CD4-positive, alpha-beta T cell treated with Interleukin-1 beta for 1 hour (primary cell): Measurements from ENCODE around the gene SCART1.
"Not testable (repeated sequence)": the region's sequence is repeated elsewhere in the genome, so short reads cannot be mapped to it uniquely, and the experiment has no call there.

Source experiments
- DNase-seq, 2 donors: peaks; one replicate each; pipeline ENCODE4 v3.0.0-alpha.2; 2020 to 2022

SCART1 gene

DNA sequence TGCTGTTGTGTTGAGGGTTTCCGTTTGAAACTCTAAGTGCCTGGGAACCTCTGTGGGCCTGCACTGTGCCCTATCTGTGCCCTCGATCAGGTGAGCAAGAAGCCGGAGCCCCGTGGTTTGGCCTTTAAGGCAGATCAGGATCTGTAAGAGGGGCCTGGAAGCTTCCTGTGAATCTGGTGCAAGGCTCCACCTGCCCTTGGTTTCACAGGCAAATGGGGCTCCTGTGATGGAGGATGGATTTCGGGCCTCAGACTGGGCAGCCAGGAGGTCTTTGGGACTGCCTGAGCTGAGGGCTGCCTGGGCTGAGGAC lies 21.6 kb downstream of the SCART1 start:
- DNase-seq: peak in 1 of 2 donors; percentile 46

DNA sequence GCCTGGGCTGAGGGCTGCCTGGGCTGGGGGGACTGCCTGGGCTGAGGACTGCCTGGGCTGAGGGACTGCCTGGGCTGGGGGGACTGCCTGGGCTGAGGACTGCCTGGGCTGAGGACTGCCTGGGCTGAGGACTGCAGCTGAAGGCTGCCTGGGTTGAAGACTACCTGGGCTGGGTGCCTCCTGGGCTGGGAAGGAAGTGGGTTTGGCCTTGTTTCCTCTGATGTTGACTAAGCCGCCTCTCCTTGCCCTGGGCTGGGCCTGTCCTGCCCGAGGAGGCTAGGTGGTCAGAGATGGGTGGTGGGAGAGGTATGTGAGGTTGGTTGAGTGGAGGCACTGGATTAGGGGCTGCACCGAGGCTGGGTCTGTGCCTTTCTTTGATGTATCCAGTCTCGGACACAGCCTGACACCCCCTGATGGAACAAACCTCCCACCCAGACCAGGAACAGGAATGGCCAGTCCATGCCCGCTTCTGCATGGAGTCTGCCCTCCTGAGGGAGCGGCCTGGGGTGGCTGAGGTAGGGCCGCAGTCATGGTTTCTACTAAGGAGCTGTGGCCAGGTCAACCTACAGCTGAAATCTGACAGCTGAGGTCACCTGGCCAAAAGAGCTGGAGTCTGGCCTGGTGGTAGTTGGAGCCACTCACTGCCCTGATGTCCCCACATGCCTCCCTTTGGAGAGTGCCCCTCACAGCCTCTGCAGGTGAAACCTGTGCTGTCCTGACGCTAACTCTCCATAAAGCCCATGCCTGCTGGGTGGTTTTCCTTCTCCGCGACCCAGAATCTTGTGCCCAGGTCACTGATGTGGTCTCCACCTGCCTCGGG lies 22.3 kb downstream of the SCART1 start:
- peak in 1 of 2 donors; percentile 22 for DNase-seq

DNA sequence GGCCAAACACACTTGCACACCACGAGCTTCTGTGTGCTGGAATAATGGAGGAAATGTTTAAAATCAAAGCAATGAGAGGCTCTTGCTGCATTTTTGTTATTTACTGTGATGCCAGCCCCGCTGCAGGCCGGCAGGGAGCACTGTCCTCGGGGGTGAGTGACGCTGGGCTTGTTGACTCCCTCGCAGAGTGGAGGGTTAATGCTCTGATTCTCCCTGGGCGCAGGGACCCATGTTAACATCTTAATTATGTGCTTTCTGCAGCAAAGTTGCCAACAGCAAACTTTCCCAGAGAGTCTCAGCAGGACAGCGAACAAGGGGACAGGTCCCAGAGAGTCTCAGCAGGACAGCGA lies 22.9 kb downstream of the SCART1 start:
- DNase-seq: no peak

DNA sequence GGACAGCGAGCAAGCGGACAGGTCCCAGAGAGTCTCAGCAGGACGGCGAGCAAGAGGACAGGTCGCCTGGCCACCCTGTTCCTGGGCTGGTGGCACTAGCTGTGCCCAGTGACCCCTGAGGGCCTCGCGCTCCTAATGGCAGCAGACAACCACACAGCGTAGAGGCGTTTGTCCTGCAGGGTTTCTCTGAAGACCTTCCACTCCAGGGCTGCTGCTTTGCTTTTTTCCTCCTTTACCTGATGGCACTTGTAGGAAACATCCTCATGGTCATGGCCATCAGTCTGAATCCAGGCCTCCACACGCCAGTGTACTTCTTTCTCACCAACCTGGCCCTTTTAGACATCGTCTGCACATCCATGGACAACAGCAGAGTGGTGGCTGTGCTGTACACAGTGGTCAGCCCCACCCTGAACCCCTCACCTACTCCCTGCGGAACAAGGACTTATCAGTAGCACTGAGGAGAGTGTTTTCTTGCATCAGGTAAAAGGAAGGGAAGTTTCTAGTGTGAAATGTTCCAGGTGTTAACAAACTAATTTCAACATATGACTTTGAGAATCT lies 27.4 kb downstream of the SCART1 start:
- no peak for DNase-seq

DNA sequence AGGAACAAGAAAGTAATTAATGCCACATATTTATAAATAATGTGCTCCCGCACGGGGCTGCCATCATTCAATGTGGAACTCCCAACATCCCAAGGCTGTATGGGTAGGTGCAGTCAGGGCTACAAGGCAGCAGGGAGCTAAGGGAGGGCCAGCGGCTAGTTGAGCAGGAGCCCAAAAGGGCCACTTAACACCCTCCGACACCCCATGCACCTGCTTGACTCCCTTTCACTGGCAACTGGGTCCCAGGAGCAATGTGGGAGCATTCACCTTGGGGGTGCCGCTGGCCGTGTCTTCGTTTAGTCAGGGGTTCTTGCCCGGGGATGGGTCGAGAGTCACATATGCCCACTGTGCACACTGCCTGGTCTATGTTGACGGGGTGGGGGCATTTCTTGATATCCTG lies 27.9 kb downstream of the SCART1 start:
- no peak for DNase-seq

DNA sequence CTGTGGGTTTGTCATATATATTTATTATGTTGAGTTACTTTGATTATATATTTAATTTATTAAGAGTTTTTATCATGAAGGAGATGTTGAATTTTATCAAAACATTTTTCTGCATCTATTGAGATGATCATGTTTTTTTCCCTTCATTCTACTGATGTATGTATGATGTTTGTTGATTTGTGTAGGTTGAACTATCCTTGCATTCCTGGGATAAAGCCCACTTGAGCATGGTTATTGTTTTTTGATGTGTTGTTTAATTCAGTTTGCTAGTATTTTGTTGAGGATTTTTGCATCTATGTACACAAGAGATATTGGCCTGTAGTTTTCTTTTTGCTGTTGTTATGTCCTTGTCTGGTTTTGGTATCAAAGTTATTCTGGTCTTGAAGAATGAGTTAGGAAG lies 31.1 kb downstream of the SCART1 start:
- DNase-seq: no peak

DNA sequence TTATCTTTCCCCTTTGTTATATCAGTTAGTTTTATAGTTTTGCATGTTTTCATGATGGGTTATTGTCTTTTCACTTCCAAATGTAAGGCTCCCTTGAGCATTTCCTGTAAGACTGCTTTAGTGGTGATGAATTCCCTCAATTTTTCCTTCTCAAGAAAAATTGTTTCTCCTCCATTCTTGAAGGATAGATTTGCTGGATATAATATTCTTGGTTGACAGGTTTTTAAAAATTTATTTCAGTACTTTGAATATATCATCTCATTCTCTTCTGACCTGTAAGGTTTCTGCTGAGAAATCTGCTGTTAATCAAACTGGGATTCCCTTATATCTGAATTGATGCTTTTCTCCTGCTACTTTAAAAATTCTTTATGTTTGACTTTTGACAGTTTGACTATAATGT lies 33.3 kb downstream of the SCART1 start:
- DNase-seq: no peak

DNA sequence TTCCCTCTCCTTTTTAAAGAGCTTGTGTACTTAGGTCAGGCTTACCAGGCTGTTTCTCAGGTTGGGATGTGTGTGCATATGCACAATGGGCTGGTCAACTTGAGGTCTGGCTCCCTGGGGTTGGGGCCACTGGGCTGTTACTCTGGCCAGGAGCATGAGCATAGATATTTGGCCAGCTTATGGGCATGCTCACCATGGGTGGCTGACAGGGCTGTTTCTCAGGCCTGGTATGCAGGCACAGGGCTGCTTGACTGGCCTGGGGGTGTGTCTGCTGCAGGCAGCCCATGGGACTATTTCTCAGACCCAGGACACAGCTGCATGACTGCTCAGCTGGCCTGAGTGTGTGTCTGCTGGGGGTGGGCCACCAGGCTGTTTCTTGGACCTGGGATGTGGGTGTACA lies 34.6 kb downstream of the SCART1 start:
- DNase-seq: no peak

DNA sequence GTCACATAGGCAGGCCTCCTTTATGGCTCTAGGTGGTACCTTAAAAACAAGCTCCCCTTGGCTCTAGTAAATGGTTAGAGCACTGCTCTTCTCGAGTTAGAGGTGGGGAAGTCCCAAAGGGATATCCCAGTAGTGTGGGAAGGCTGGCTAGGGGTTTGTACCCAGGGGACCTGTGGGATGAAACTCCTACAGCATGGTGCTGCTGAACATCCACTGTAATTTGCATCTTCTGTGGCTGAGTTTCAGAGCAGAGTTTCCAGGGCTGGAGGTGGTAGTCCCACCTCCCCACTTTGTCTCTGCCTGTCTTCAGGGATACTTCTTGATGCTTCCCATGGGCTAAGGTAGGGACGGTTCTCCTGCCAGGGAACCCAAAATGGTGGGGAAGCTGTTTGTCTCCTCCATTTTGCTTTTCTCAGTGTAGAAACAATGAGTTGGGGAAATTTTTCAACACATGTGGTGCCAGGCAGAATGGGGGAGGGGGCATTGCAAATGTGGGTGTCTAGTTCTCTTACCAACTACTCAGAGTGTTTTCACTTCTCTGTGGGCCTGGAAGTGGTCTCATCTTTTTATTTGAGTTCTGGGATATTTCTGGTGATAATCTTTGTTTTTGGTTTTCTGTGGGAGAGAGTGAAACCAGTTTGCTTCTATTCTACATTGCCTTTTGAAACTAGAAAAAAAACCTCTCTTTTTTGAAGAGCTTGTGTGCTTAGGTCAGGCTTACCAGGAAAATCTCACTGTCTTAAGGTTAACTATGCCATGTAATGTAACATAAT lies 36.3 kb downstream of the SCART1 start:
- no peak for DNase-seq

DNA sequence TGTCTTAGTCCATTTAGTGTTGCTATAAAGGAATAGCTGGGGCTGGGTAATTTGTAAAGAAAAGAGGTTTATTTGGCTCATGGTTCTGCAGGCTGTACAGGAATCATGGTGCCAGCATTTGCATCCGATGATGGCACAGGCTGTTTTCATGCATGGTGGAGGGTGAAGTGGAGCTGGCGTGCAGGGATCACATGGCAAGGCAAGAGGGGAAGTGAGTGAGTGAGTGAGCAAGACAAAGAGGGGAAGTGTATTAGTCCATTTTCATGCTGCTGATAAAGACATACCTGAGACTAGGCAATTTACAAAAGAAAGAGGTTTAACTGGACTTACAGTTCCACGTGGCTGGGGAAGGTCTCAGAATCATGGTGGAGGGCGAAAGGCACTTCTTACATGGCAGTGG lies 39.8 kb downstream of the SCART1 start:
- DNase-seq: not testable (repeated sequence)

DNA sequence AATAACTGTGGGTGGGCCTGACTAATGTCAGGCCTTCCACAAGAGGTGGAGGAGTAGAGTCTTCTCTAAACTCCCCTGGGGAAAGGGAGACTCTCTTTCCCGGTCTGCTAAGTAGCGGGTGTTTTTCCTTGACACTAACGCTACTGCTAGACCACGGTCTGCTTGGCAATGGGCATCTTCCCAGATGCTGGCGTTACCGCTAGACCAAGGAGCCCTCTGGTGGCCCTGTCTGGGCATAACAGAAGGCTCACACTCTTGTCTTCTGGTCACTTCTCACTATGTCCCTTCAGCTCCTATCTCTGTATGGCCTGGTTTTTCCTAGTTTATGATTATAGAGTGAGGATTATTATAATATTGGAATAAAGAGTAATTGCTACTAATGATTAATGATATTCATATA lies 43.6 kb downstream of the SCART1 start:
- peak in 1 of 2 donors; percentile 26 for DNase-seq

DNA sequence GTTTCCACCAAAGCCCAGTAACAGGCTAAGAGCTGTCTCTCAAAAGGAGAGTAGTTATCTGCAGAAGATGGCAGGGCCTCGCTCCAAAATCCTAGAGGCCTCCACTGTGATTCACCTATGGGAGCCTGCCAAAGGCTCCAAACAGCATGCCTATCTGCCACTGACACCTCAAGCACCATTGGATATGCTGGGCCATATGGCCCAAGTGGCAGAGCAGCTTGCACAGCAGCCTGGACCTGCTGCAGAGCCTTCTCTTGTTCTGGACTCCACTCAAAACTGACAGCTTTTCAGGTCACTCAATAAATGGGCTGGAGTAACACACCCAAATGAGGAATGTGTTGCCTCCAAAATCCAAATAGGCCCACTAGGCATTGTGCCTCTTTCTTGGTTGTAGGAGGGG lies 45.4 kb downstream of the SCART1 start:
- DNase-seq: not testable (repeated sequence)

DNA sequence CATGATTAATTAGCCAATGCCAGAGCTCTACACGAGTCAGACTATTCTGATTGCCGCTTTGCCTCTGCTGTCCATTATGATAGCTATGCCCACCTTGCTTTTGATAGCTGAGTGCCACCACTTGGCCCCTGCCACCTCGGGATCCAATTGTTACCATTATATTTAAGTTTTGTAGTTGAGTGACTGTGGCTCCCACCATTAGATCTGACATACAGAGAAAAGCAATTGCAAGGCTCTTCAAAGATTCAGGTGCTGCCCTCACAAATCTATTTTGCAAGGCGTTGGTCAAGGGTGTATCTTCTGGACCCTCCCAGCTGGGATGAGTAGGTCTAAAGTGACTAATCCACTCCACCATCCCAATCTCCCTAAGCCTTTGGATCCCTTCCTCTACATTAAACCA lies 47.2 kb downstream of the SCART1 start:
- not testable (repeated sequence) for DNase-seq

DNA sequence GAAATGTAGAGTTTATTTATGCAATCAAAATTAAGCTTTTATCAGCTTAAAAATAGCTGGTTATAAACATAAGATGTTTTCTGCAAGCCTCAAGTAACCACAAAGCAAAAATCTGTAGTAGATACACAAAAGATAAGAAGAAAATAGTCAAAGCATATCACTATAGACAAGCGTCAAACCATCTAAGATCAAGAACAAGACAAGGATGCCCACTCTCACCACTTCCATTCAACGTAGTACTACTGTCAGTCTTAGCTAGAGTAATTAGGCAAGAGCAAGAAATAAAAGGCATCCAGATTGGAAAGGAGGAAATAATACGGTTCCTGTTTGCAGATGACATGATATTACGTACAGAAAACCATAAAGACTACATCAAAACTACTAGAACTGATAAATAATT lies 56.0 kb downstream of the SCART1 start:
- no peak for DNase-seq

DNA sequence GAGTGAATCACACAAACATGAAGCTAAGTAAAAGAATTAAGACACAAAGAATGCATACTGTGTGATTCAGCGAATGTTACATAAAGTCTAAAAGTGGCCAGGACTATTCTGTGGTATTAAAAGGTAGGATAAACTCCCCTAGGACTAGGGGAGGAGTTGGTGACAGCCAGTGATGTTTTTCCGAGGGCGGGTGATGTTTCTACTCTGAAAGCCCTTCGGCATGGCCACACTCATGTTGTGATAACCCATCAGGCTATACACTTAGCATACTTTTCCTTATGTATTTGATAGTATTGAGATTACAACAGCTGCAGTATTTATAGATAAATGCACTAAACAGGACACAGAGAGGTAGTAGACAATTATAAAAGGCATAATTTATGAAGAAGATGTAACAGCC lies 57.7 kb downstream of the SCART1 start:
- DNase-seq: no peak

DNA sequence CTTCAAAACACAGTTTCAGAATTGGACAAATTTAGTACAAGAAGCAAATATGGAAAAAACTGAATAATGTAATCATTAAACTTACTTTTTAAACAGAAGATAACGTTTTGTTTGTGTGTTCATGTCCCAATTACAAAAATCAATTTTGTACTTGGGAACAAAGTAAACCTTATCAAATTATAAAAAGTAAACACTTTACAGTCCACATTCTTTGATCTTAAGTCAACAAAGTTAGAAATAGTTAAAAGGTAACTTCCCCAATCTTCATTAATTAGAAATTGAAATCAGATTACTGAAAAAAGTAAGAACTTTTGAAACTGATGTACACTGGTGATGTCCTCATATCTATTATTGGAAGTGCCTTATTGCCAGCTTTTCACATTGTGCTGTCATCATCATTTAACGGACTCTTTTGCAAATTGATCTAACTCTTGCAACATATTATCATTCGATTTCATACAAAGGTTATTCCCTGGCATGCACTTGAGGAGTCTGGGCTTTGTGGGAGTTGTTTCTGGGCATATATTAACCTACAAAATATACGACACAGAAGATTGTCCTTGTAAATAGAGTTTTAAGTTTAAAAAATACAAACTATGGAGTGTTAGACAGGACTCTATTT lies 58.3 kb downstream of the SCART1 start:
- no peak for DNase-seq

DNA sequence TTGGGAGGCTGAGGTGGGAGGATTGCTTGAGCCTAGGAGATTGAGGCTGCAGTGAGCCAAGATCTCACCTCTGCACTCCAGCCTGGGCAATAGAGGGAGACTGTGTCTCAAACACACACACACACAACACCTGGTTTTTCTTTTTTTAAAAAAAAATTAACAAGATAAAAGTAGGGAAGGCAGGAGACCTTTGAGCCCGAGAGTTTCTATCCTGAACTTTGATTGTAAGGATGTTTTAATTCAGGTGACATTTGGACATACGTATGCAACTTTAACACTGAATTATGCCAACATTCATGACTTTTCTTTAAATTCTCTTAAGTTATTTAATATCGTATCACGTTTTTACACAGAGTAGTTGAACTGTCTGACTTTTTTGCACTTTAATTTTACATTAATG lies 61.7 kb downstream of the SCART1 start:
- no peak for DNase-seq

DNA sequence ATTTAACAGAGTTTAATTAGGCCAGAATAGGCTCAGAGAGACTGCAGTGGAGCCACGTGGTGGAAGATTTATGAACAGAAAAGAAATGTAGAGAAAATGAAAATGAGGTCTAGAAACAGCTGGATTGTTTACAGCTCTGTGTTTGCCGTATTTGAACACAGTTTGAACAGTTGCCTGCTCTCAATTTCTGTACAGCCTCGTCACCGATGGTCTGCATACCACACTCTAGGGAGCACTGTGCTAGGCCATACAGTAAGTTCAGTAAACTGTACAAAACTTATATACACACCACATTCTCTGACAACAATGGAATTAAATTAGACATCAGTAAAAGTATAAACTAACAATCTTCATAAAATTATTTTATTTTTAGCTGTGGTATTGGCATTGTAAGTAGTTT lies 62.3 kb downstream of the SCART1 start:
- no peak for DNase-seq

DNA sequence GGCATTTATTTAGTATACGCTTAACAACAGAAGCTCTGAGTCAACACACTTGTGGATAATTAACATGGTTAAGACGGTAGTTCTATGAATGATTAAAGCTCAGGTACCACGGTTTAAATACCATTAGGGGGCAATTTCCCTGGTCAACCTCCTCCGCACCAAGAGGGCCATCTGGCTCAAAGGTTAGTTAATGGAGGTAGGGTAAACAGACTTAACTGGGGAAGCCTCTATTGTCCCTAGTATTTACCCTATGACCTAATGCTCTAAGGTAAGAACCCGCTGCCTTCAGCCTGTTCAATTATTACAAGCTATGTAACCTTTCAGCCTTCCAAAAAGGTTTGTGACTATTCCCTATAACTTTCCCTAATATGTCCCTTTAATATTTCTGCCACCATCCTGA lies 64.8 kb downstream of the SCART1 start:
- DNase-seq: not testable (repeated sequence)
